Measurements from ENCODE around the gene PDE6C.

Gene PDE6C

GRCh38 chr10:93572606-93573005, 39.7 kb upstream of the PDE6C start:
- CTCF ChIA-PET = interaction anchor here (1.5 kb wide), 1 partner anchor 17 kb away, joined by 4 read pairs; no protein-coding TSS in a partner anchor
- POLR2A ChIA-PET = no interaction called here
- TF ChIP-seq CTCF (IDR thresholded peaks at IDR 0.05; ENCODE audit: control extremely low read depth, extremely low read depth, low read depth, missing control alignments) = no peak
- no peak for DNase-seq (ENCODE audit: extremely low spot score)

GRCh38 chr10:93573051-93573909, 39.1 kb upstream of the PDE6C start:
- ChIA-PET CTCF (interaction anchor here (1.5 kb wide), 1 partner anchor 18 kb away, joined by 4 read pairs; no protein-coding TSS in a partner anchor), POLR2A (no interaction called here)
- no peak for DNase-seq (ENCODE audit: extremely low spot score)
- TF ChIP-seq CTCF (IDR thresholded peaks at IDR 0.05; ENCODE audit: control extremely low read depth, extremely low read depth, low read depth, missing control alignments) = no peak

GRCh38 chr10:93573924-93574323, 38.4 kb upstream of the PDE6C start:
- TF ChIP-seq CTCF (IDR thresholded peaks at IDR 0.05; ENCODE audit: control extremely low read depth, extremely low read depth, low read depth, missing control alignments) = no peak
- ChIA-PET CTCF (no interaction called here), POLR2A (no interaction called here)
- no peak for DNase-seq (ENCODE audit: extremely low spot score)

- ChIA-PET CTCF (no interaction called here), POLR2A (no interaction called here)
- DNase-seq (ENCODE audit: extremely low spot score) = no peak
- no peak for TF ChIP-seq CTCF (IDR thresholded peaks at IDR 0.05; ENCODE audit: control extremely low read depth, extremely low read depth, low read depth, missing control alignments)
Observed at GRCh38 chr10:93576888-93577287, 35.4 kb upstream of the PDE6C start.

- no peak for TF ChIP-seq CTCF (IDR thresholded peaks at IDR 0.05; ENCODE audit: control extremely low read depth, extremely low read depth, low read depth, missing control alignments)
- no peak for DNase-seq (ENCODE audit: extremely low spot score)
- ChIA-PET CTCF (no interaction called here), POLR2A (no interaction called here)
Observed at GRCh38 chr10:93577565-93577964, 34.8 kb upstream of the PDE6C start.

GRCh38 chr10:93579089-93579488, 33.2 kb upstream of the PDE6C start:
- POLR2A ChIA-PET = no interaction called here
- CTCF ChIA-PET = interaction anchor here (0.9 kb wide), 1 partner anchor 24 kb away, joined by 3 read pairs; no protein-coding TSS in a partner anchor
- no peak for DNase-seq (ENCODE audit: extremely low spot score)
- TF ChIP-seq CTCF (IDR thresholded peaks at IDR 0.05; ENCODE audit: control extremely low read depth, extremely low read depth, low read depth, missing control alignments) = no peak

Measured in GM10248 (cell line).